Stimulated activated CD8-positive, alpha-beta memory T cell treated with anti-CD3 and anti-CD28 coated beads, Interleukin-7, amount 100 ng/mL, for 48 hours (primary cell): ENCODE measurements around the gene SLC8A1.

Experiments
- DNase-seq, 2 donors: peaks; one replicate each; pipeline ENCODE4 v3.0.0-alpha.2; 2020; ENCODE audit warnings: low read depth in 1 of 2; ENCODE audit errors: extremely low read depth in 1 of 2

Gene SLC8A1

GRCh38 chr2:40451918-40452605, at the start of gene SLC8A1:
Gene SLC8A1 (minus strand): TSS chr2:40452090.
- DNase-seq: no peak

- no peak for DNase-seq
These were observed 47.5 kb upstream of the SLC8A1 start for GRCh38 chr2:40499437-40499836.

- no peak for DNase-seq
These were observed 45.5 kb upstream of the SLC8A1 start for GRCh38 chr2:40497251-40497859.

- no peak for DNase-seq
These were observed 37.7 kb upstream of the SLC8A1 start for GRCh38 chr2:40489678-40489960.

- DNase-seq: no peak
These were observed 37.2 kb upstream of the SLC8A1 start for GRCh38 chr2:40488927-40489677.

- DNase-seq: no peak
These were observed 36.3 kb upstream of the SLC8A1 start for GRCh38 chr2:40488101-40488601.

- no peak for DNase-seq
These were observed 35.7 kb upstream of the SLC8A1 start for GRCh38 chr2:40487602-40488001.

GRCh38 chr2:40485854-40486253, 34.0 kb upstream of the SLC8A1 start:
- no peak for DNase-seq

GRCh38 chr2:40485318-40485717, 33.4 kb upstream of the SLC8A1 start:
- no peak for DNase-seq

GRCh38 chr2:40483549-40484243, 31.8 kb upstream of the SLC8A1 start:
- DNase-seq: no peak

GRCh38 chr2:40480596-40480995, 28.7 kb upstream of the SLC8A1 start:
- no peak for DNase-seq

GRCh38 chr2:40480073-40480472, 28.2 kb upstream of the SLC8A1 start:
- DNase-seq: no peak

GRCh38 chr2:40477361-40477760, 25.5 kb upstream of the SLC8A1 start:
- no peak for DNase-seq

- no peak for DNase-seq
These were observed 24.5 kb upstream of the SLC8A1 start for GRCh38 chr2:40476436-40476835.

- no peak for DNase-seq
These were observed 22.4 kb upstream of the SLC8A1 start for GRCh38 chr2:40474306-40474705.

GRCh38 chr2:40471866-40472265, 20.0 kb upstream of the SLC8A1 start:
- DNase-seq: no peak

GRCh38 chr2:40470822-40471813, 19.2 kb upstream of the SLC8A1 start:
- DNase-seq: no peak

- no peak for DNase-seq
These were observed 15.2 kb upstream of the SLC8A1 start for GRCh38 chr2:40466935-40467572.

GRCh38 chr2:40466332-40466906, 14.5 kb upstream of the SLC8A1 start:
- no peak for DNase-seq
